Measurements from ENCODE around the gene SPR. TPM values are rescaled to one million over a fixed set of nuclear protein-coding genes. Genes with fewer than 3 reads are reported as not detected.
A peak's percentile ranks its signal among the peaks of the same experiment; 100 is the strongest.

The SPR gene
- total RNA-seq, 1 experiment from 2014 or later = 22.6 TPM

GRCh38 chr2:72883356-72883962 lies 3.7 kb upstream of the SPR start:
- intact Hi-C loops (cut with micrococcal nuclease; ENCODE audit: unreplicated experiment) = no loop called here
- peaks cover 16% of the 10 kb centered on the region for H3K27me3 ChIP-seq (replicated peaks; ENCODE audit: insufficient read depth, low read depth, low read length, poor library complexity)
- DNase-seq (ENCODE audit: low spot score) = peak; percentile 65

GRCh38 chr2:72886505-72887031 lies 640 bp upstream of the SPR start:
- no peak for DNase-seq (ENCODE audit: low spot score)
- peaks cover 4% of the 10 kb centered on the region for H3K4me1 ChIP-seq (ENCODE audit: insufficient read depth, low read length, poor library complexity, severe bottlenecking)
- BruUV-seq (replicated peaks) = no TSS peak
- no peaks in the 10 kb centered on the region for H3K36me3 ChIP-seq (ENCODE audit: insufficient read depth, low read length, poor library complexity, severe bottlenecking)
- POLR2A ChIA-PET (ENCODE audit: low non-redundant PET) = no interaction called here
- H3K9me3 ChIP-seq (ENCODE audit: low read depth, low read length, poor library complexity, severe bottlenecking) = no peaks in the 10 kb centered on the region
- H3K4me3 ChIP-seq (ENCODE audit: low read depth, low read length, poor library complexity, severe bottlenecking) = peak overlapping the region; percentile 76
- H3K27me3 ChIP-seq (replicated peaks; ENCODE audit: insufficient read depth, low read depth, low read length, poor library complexity) = peaks cover 11% of the 10 kb centered on the region
- CTCF ChIA-PET = interaction anchor here (0.6 to 1.6 kb wide), 3 partner anchors 24 to 113 kb away, joined by 3 to 5 read pairs (median 5); partner anchors contain the start of gene EMX1
- H3K27ac ChIP-seq (ENCODE audit: low read depth, low read length, poor library complexity, severe bottlenecking) = no peak overlapping the region
- no peak for TF ChIP-seq EZH2 (IDR thresholded peaks at IDR 0.05; ENCODE audit: borderline replicate concordance, low read depth, low read length, poor library complexity, severe bottlenecking)
- TF ChIP-seq CTCF (conservative IDR thresholded peaks at IDR 0.05; ENCODE audit: low read depth, low read length) = no peak
- intact Hi-C loops (cut with micrococcal nuclease; ENCODE audit: unreplicated experiment) = no loop called here

More at GRCh38 chr2:72883356-72883962, 3.7 kb upstream of the SPR start:
- H3K9me3 ChIP-seq (ENCODE audit: low read depth, low read length, poor library complexity, severe bottlenecking) = no peaks in the 10 kb centered on the region
- BruUV-seq (replicated peaks) = no TSS peak
- CTCF ChIA-PET = no interaction called here
- no peak overlapping the region for H3K4me3 ChIP-seq (ENCODE audit: low read depth, low read length, poor library complexity, severe bottlenecking)
- H3K4me1 ChIP-seq (ENCODE audit: insufficient read depth, low read length, poor library complexity, severe bottlenecking) = no peaks in the 10 kb centered on the region
- no peaks in the 10 kb centered on the region for H3K36me3 ChIP-seq (ENCODE audit: insufficient read depth, low read length, poor library complexity, severe bottlenecking)
- H3K27ac ChIP-seq (ENCODE audit: low read depth, low read length, poor library complexity, severe bottlenecking) = no peak overlapping the region
- no peak for TF ChIP-seq CTCF (conservative IDR thresholded peaks at IDR 0.05; ENCODE audit: low read depth, low read length)
- TF ChIP-seq EZH2 (IDR thresholded peaks at IDR 0.05; ENCODE audit: borderline replicate concordance, low read depth, low read length, poor library complexity, severe bottlenecking) = no peak
- POLR2A ChIA-PET (ENCODE audit: low non-redundant PET) = no interaction called here

GRCh38 chr2:72887740-72888437 lies 681 bp downstream of the SPR start:
- Histone ChIP-seq H3K36me3 (ENCODE audit: insufficient read depth, low read length, poor library complexity, severe bottlenecking) (no peaks in the 10 kb centered on the region), H3K4me1 (ENCODE audit: insufficient read depth, low read length, poor library complexity, severe bottlenecking) (peaks cover 4% of the 10 kb centered on the region), H3K4me3 (ENCODE audit: low read depth, low read length, poor library complexity, severe bottlenecking) (peak overlapping the region; percentile 76), H3K27ac (ENCODE audit: low read depth, low read length, poor library complexity, severe bottlenecking) (peak overlapping the region; percentile 71), H3K9me3 (ENCODE audit: low read depth, low read length, poor library complexity, severe bottlenecking) (no peaks in the 10 kb centered on the region), H3K27me3 (replicated peaks; ENCODE audit: insufficient read depth, low read depth, low read length, poor library complexity) (peaks cover 11% of the 10 kb centered on the region)
- TSS peak; percentile 49 for BruUV-seq (replicated peaks)
- peak; percentile 97 for TF ChIP-seq CTCF (conservative IDR thresholded peaks at IDR 0.05; ENCODE audit: low read depth, low read length)
- TF ChIP-seq EZH2 (IDR thresholded peaks at IDR 0.05; ENCODE audit: borderline replicate concordance, low read depth, low read length, poor library complexity, severe bottlenecking) = no peak
- DNase-seq (ENCODE audit: low spot score) = peak; percentile 94
- intact Hi-C loops (cut with micrococcal nuclease; ENCODE audit: unreplicated experiment) = loop anchor here (1.0 kb wide), 1 partner anchor 117 kb away; no protein-coding TSS in a partner anchor
- POLR2A ChIA-PET (ENCODE audit: low non-redundant PET) = no interaction called here
- CTCF ChIA-PET = interaction anchor here (1.2 to 1.6 kb wide), 2 partner anchors 25 to 289 kb away, joined by 3 to 5 read pairs; no protein-coding TSS in a partner anchor

All from A673 (cell line).